Cerebellar cortex (tissue), 1 donor: ENCODE measurements around the gene SLC13A3.

ENCODE experiments used
- DNase-seq: peaks from one replicate; pipeline ENCODE4 v3.0.0-alpha.2; 2015; ENCODE audit warnings: low spot score

The SLC13A3 gene

DNA sequence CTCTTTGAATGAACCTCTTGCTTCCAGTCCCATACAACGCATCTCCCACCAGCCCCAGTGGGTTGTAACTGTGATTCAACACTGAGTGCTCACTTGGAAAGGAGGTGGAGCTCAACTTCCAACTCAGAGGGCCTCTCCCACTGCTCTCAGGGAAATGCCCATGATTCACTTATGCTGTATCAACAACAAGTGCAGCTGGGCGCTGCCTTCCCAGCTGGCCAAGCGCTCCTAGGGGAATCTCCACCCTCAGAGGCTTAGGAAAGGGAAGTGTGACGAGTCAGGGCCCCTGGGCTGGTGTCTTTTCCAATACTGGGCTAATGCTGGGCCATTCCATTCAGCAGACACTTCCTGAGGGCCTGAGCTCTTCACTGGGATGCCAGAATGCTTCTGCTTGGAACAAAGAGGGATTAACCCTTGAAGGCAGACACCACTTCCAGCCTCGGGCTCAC lies 92.7 kb downstream of the SLC13A3 start:
- no peak for DNase-seq

DNA sequence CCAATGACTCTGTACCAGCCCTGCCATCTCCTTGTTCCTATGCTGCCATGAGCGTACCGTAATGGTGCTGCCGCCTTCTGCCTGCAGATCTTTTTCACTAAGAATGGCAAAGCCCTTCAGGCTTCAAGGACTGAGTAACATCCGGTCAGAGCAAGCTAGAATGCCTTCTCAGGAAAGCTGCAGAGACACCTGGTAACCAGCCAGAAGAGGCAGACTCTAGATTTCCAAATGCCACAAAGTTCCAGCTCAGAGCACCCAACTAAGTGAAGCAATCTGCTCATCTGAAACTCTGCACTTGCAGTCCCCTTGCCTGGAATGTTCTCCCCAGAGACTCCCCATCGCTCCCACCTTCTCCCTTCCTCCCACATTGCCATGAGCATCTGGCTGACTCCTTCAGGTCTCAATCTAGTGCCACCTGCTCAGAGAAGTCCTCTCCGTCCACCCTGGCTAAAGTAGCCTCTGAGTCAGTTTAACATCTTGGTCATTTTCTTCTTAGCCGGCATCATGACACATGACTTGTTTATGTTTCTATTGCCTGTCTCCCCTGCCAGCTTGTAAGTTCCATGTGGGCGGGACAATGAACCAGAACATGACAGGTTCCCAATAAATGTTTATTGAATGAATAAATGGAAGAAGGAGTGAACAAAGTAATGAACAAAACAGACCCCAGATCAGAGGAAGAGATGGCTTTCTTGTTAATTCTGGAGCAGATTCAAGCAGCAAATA lies 93.9 kb downstream of the SLC13A3 start:
- DNase-seq, result no peak

DNA sequence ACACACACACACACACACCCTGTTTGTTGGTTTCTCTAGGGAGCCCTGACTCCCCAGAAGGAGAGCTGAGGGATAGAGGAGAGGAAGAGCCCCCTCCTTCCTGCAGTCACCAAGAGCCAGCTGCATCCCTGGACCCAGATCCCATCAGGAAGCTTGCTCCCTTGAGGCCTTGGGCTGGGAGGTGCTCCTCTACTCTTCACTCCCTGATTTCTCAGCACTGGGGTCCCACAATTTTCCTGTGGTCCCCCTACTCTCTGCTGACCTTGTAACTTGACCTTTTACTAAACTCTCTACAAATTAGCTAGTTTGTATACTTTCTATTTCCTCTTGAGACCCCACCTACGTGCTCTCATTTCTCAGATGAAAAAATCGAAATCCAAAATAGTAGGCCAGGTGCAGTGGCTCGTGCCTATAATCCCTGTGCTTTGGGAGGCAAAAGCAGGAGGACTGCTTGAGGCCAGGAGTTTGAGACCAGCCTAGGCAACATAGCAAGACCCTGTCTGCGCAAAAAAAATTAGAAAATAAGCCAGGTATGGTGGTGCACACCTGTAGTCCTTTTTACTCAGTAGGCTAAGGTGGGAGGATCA lies 95.8 kb downstream of the SLC13A3 start:
- DNase-seq, result no peak

DNA sequence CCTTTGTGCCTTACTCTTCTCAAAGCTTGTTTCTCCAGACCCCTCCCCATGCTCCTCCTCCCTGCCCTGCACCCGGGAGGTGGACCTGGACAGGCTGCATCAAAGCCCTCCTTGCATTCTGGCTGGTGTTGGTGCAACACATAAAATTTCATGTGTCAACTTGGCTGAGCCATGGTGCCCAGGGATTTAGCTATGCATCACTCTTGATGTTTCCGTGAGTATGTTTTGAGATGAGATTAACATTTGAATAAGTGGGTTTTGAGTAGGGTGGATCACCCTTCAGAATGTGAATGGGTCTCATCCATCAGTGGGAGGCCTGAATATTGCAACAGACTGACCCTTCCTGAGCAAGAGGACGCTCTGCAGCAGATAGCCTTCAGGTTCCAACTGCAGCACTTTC lies 96.4 kb downstream of the SLC13A3 start:
- DNase-seq, result no peak

DNA sequence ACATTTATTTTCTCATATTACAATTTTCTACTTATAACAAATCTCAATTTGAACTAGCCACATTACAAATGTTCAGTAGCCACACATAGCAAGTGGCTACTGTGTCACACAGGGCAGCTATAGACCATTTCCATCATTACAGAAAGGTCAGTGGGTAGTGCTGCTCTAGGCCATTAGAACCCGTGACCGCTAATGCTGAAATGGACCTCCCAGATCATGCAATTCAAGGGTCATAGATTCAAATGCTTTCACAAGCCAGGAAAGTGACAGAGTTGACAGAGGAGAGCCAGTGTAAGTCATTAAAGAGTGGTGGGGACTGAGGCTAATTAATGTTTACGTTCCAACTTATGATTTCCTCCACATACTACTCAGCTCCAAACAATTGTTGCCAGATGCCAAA lies 97.3 kb downstream of the SLC13A3 start:
- no peak for DNase-seq

DNA sequence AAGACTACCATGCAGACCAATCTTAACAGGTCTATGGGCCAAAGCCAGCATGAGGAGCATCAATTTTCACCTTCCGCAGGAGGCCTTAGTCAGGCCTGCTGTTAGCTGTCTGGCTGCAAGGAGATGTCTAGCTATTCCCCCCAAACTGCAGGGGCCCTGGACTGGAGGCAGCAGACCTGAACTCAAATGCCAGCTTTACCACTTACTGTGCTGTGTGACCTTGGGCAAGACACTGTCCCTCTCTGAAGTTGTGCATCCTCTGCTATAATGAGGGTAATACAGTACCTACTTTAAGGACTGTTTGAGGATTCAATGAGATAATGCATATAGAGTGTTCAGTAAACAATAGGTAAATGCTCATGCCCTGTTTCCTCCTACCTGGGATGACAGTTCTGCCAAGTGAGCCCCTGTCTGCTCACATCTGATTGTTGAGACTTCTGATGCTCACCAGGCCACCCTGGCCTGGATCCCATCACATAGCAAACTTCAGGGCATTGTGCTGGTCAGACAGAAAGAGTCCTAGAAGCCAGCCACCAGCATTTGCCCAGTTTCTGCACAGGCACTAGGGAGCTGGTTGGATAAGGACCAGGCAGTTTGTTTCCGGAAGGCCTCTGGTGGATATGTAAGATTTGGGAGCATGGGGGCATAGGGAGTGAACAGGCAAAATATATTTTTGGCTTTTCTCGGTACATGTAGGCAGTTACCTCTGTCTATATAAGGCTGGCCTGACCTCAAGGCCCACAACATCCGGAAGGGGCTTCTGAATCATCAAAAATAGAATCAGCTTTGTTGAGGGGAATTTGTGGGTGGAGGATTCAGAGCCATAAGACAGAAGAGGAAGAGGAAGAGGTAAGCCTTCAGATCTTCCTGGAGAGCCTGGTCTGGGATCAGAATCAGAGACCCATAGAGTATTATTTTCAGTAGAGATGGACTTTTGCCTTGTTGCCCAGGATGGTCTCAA lies 98.5 kb downstream of the SLC13A3 start:
- no peak for DNase-seq

DNA sequence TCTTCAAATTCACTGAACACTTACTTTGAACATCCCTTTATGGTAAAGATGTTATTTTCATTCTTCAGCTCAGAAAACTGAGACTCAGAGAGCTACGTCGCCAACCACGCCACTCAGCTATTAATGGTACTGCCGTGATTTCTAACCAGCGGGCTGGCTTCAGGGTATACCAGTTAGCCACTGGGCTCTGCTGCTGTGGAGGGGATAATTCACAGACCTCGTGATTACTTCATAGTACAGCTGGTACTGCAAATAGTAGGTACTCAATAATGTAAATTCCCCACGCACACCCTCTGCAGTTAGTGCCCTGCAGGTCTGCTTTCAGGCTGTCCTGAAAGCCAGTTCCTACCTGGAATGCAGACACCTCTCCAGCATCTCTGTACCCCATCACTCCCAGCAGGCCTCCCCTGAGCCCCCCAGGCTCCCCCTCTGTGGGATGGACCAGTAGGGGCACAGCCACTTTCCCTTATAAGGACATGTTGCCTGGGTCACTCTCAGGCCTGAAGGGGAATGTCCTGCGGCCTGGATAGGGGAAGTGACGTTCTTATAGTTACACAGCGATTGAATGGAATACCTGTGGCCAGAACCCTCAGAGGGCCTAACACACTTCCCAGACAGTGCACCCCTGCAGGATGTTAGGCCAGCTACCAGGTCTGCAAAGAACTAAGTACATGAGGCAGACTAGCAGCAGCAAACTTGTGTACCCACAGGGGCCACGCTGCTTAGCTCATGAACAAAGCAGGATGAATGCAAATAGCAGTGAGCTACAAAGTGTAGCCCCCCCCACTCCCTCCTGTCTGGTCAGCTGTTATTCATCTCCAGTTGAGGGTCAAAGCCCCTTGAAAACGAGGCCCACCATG lies 99.5 kb downstream of the SLC13A3 start:
- DNase-seq, result no peak

DNA sequence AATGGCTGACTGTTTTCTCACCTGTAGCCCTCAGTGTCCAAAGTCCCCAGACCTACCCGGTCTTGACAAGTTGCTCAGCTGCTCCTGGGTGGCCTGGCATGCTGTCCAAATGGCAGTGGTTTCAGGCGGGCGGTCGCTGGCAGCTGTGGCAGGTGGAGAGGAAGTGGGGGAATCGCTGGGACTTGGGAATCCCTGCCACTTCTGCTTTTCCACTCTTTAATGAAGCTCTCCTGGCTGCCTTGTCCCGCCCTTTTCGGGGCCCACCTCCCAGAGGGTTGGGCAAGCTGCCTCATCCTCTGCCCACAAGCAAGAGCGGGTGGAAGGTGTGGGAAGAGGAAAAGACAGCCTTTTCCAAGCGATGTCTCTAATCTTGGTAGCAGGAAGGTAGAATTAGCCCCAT lies 100.8 kb downstream of the SLC13A3 start, which contains the start of gene OCSTAMP:
TSS of gene OCSTAMP (minus strand) at position 194 of the 400 bp plus-strand sequence. CDS start at position 100, 94 bp downstream.
- no peak for DNase-seq

DNA sequence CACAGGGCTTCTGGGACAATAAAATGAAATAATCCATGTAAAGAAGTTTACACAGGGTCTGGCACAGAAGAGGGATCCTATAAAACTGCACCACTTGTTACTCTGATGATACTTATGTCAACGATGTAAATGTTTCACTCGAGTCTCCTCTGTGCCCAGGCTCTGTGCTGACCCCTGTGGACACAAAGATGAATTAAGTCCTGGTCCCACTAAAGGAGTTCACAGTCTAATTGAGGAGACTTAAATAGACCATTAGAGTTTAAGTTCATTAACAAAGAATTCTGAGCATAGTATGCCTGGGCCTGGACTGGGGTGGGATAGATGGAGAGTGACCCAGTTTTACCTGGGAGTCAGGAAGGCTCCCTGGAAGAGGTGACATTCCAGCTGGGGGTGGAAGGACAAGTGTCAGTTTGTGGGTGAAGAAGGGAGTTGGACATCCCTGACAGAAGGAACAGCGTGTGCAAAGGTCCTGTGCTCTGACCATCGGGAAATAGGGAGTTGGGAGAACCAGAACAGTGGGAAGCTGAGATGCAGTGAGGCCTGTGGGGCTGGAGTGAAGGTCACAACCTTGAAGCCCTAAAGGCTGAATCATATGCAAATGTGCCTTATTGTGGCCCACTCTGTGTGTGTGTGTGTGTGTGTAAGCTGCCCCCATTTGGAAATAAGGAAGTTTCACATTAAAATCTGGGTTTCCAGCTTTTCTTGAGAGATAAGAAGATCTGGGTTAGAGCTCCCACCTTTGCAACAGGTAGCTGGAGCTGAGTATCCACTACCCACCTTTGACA lies 101.9 kb downstream of the SLC13A3 start:
- no peak for DNase-seq

DNA sequence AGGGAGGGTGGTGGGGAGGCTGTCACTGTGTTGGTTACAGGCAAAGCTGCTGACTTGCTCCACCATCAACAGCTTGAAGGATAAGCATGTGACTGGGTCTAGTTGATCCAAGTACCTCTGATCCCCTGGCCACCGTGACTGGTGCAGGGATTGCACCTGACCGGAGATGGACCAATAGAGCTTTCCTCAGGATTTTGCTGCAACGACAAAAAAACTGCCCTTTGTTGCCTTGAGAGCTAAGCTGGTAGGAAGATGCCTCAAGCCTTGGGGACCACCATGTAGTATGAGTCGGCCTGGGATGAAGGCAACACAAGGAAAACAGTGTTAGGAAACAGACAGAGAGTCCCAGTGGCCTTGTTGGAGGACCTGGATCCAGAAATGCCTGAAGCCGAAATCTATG lies 102.6 kb downstream of the SLC13A3 start:
- no peak for DNase-seq

DNA sequence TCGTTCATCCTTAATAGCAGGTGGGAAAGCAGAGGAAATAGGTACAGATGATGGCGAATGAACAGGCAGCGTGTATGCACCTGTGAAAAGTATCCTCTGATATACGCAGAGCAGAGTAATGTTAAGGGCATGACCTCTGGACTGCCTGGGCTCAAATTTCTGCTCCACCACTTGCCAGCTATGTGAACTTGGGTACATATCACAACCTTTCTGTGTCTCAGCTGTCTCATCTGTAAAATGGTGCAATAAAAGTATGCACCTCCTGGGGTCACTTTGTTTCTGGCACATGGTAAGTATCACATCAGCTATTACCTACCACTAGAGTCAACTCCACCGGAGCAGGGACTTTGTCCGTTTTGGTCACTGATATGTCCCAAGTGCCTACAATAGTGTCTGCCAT lies 103.3 kb downstream of the SLC13A3 start:
- DNase-seq, result no peak

DNA sequence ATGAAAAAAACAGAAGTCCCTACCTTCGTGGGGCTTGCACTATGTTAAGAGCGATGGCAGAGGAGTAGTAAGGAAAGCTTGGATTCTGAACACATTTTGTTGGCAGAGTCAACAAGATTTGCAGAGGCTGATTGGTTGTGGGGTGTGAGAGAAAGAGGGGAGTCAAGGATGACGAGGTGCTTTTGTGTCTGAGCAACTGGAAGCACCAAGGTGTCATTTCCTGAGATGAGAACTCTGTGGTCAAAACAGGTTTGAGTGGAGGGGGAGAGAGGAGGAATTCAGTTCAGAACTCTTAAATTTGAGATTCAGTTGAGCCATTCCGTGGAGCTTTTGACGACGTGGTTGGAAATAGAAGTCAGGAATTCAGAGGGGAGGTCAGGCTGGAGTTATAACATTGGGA lies 104.3 kb downstream of the SLC13A3 start:
- no peak for DNase-seq

DNA sequence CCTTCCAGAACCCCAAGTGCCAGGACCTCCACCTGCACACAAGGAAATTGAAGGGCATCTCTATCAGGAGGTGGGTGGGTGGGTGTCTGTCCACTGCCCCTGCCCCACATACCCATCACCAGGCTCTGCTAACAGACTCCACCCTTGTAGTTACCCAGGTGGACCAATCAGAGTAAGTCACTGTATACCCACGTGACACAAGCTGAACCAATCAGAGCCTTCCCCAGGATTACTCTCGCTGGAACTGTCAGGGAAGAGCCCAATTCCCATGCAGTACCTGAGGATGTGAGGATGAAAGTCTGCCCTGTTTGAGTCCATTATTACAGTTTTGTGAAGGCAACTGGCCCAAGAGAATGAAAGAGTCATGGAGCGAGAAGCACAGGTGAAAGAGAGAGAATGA lies 105.0 kb downstream of the SLC13A3 start:
- no peak for DNase-seq

DNA sequence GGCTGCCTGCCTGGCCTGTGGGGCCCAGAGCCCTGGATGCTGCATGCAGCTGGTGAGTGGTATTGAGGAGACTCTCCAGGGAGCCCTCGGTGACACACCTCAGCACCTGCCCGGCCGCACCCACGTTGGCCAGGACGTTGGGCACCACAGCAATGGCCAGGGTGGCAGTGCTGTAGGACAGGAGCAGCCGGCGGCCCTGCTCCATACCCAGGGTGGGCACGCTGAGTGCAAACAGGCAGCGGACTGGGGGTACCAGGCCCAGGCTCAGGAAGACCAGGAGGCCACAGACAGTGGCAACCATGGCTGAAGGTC lies 105.5 kb downstream of the SLC13A3 start:
- no peak for DNase-seq

DNA sequence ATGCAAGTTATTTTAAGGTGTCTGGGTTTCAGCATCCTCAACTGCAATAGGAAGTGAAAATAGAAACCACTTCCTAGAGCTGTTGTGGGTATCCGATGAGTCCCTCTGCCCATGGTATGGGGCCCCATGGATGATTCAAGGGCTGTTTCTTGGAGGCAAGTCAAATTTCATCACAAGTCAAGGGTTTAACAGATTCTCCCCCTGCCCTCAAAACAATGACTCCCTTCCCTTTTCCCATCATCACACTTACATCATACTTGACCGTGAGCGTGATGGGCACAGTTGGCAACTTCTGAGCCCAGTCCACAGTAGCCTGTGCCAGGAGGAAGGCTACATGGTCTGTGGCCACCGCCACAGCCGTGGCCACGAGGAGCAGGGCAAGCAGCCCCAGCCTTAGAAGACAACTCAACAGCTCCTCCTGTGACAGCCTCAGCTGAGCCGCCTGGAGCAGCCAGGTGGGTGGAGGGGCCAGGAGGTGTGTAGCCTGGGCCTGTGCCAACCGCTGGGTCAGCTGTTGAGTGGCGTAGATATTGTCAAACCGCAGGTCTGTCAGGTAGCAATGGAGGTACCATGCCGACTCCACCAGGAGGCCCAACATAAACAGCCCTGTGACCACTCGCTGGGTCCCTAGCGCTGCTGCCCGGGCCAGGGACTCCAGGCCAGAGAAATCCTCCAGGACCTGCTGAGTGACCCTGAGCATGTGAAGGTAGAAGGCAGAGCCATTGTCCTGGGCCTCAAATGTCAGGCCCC lies 106.0 kb downstream of the SLC13A3 start:
- no peak for DNase-seq

DNA sequence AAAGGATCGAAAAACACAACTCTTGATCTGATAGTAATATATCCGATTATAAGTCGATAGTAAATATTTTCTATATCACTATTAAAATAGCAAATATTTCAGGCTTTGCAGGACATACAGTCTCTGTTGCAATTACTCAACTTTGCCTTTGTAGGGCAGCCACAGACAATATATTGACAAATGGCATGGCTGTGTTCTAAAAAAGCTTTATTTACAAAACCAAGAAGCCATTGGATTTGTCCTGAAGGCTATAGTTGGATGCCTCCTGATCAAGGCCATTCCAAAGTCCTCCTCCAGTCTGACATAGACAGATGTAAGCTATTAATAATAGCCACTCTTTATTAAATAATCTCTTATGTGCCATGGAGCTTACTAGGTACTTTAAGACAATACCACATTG lies 106.7 kb downstream of the SLC13A3 start:
- DNase-seq, result no peak

DNA sequence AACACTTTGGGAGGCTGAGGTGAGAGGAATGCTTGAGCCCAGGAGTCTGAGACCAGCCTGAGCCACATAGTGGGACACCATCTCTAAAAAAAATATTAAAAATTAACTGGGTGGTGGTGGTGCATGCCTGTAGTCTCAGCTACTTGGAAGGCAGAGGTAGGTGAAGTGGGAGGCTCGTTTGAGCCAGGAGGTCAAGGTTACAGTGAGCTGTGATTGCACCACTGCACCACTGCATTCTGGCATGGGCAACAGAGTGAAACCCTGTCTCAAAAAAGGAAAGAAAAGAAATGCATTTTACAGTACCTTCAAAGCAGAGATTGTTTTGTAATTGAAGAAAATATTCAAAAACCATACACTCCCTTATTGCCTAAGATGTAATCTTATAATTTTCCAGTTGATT lies 107.3 kb downstream of the SLC13A3 start:
- no peak for DNase-seq

DNA sequence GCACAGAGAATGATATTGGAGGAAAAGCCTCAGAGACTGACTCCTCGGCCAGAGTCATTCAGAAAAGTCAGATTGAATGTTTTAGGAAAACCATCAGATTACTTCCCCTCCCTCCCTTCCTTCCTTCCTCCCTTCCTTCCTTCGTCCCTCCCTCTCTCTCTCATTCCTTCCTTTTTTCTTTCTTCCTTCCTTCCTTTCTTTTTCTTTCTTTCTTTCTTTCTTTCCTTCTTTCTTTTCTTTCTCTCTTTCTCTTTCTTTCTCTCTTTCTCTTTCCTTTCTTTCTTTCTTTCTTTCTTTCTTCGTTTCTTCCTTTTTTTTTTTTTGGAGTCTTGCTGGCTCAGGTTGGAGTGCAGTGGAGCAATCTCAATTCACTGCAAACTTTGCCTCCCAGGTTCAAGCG lies 108.2 kb downstream of the SLC13A3 start:
- no peak for DNase-seq

DNA sequence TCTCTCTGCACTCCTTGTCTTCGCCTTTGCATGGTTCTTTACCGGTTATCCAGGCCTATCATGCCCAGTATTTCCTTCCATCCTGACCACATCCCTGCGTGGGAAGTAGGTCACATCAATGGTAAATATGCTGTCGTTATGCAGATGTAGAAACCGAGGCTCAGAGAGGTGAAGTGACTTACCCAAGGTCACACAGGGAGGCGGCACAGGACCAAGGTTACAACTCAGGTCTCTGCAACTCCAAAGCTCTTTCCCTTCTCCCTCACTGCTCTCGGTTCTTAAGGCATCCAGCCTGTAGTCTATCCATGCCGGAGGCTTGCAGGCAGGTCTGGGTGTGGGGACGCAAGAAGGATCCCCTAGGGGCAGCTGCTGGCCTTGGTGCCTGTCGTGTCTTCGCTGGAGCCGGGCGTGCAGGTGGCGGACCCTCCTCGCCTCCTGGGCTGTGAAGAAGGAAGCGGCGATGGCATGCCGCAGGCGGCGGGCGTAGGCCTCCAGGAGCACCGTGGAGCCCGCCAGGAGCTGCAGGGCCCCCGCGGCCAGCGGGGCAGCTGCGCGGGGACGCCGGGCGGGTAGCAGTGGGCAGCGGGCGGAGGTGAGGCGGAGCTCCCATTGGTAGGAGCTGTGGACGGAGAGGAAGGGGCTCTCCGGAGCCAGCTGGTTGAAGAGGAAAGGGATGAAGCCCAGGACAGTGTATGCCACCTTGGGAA lies 109.9 kb downstream of the SLC13A3 start:
- DNase-seq, result no peak

DNA sequence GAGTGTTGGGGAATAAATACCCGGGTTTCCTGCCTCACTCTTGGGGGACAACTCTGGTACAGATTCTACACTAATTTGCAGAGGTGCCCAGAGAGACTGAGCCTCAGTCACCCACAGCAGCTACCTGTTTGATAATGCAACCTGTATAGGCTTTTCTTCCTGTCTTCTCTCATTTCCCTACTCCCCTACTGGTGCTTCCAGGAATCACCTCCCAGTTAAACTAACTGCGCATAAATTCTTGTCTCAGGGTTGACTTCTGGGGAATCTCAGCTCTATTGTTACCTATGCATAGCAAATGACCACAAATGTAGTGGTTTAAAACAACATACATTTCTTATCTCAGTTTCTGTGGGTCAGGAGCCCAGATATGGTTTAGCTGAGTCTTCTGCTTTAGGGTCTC lies 112.1 kb downstream of the SLC13A3 start:
- DNase-seq, result no peak
